CD4-positive, CD25-positive, alpha-beta regulatory T cell (primary cell): ENCODE data around the gene WDR86. TPM values are rescaled to one million over a fixed set of nuclear protein-coding genes. Genes with fewer than 3 reads are reported as not detected.
A peak's percentile ranks its signal among the peaks of the same experiment; 100 is the strongest.

Source experiments
- ATAC-seq, 2 donors: fragments of 150-1000 bp; cut with Tn5 transposase; one replicate each; pipeline ENCODE4 v1.10.0; 2021; ENCODE audit warnings: low read depth in 2 of 2, moderate number of reproducible peaks in 2 of 2, moderate library complexity in 1 of 2
- DNase-seq, 3 donors: peaks; one replicate each; pipeline versions ENCODE4 v3.0.0 to v3.0.0-alpha.2; 2012 to 2022; ENCODE audit warnings: mixed read lengths in 1 of 3
- H3K27ac ChIP-seq: one replicate; pipeline ENCODE4 v1.7.0; 2013; ENCODE audit warnings: mild to moderate bottlenecking, low read length; ENCODE audit not compliant: insufficient read depth, poor library complexity, severe bottlenecking
- H3K27me3 ChIP-seq: one replicate; pipeline ENCODE4 v1.7.0; 2013; ENCODE audit warnings: low read length; ENCODE audit not compliant: control insufficient read depth, insufficient read depth
- H3K36me3 ChIP-seq: one replicate; pipeline ENCODE4 v1.7.0; 2013; ENCODE audit warnings: mild to moderate bottlenecking, low read length, moderate library complexity; ENCODE audit not compliant: control insufficient read depth, insufficient read depth
- H3K4me1 ChIP-seq: 2 replicates; pipeline ENCODE4 v1.7.0; 2013; ENCODE audit warnings: mild to moderate bottlenecking, low read length; ENCODE audit not compliant: insufficient read depth, control insufficient read depth, poor library complexity, severe bottlenecking
- H3K4me3 ChIP-seq: one replicate; pipeline ENCODE4 v1.7.0; 2013; ENCODE audit warnings: low read depth, mild to moderate bottlenecking, low read length, moderate library complexity
- H3K9me3 ChIP-seq, 2 experiments: 1 replicate in 1 of 2; 2 replicates in 1 of 2; pipeline ENCODE4 v1.7.0; 2013; ENCODE audit warnings: low read length in 2 of 2, mild to moderate bottlenecking in 1 of 2, moderate library complexity in 1 of 2; ENCODE audit not compliant: control insufficient read depth in 2 of 2
- H3K27ac Mint-ChIP-seq, 3 donors: one replicate each; pipeline ENCODE4 v1.8.0; 2020 to 2022; ENCODE audit warnings: mild to moderate bottlenecking in 3 of 3, mixed read lengths in 3 of 3, moderate library complexity in 2 of 3
- H3K27me3 Mint-ChIP-seq: one replicate; pipeline ENCODE4 v1.8.0; 2022; ENCODE audit warnings: mild to moderate bottlenecking, mixed read lengths
- H3K36me3 Mint-ChIP-seq: one replicate; pipeline ENCODE4 v1.8.0; 2020; ENCODE audit warnings: mixed read lengths
- H3K4me1 Mint-ChIP-seq, 4 donors: one replicate each; pipeline ENCODE4 v1.8.0; 2020 to 2022; ENCODE audit warnings: mixed read lengths in 4 of 4, mild to moderate bottlenecking in 1 of 4
- H3K4me3 Mint-ChIP-seq, 4 donors: one replicate each; pipeline ENCODE4 v1.8.0; 2020 to 2022; ENCODE audit warnings: mild to moderate bottlenecking in 4 of 4, mixed read lengths in 4 of 4, moderate library complexity in 3 of 4
- H3K9me3 Mint-ChIP-seq, 7 donors: one replicate each; pipeline ENCODE4 v1.8.0; 2020 to 2022; ENCODE audit warnings: mixed read lengths in 7 of 7, mild to moderate bottlenecking in 3 of 7, moderate library complexity in 2 of 7
- polyA plus RNA-seq, 4 donors: library from polyadenylated mRNA; unstranded; fragments of 300-500 nt; fragmentation: Illumina TruSeq; gene quantifications; one replicate each; pipeline ENCODE4 v1.2.3, GENCODE V29; 2021
- total RNA-seq: library from RNA; stranded (reverse); gene quantifications from one replicate; pipeline ENCODE4 v1.2.3, GENCODE V29; 2022

Gene WDR86
- total and polyA plus RNA-seq, 5 donors from 2014 or later: 0.15 to 4.8 (median 0.51) TPM; not detected in 1

DNA sequence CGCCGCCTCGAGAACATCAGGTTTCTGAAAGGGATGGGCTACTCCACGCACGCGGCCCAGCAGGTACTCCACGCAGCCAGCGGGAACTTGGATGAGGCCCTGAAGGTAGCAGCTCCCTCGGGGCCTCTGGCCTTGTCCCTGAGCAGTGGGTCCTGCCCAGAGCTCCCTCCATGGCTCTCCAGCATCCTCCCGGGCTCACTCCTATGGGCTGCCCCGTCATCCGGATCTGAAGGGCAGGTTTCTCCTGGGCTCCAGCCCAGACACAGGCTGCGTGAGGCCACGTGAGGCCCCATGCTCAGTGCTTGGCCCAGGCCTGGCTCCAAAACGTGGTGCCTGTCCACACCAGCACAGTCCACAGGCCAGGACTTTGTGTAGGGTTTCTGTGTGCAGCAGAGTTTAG, 35.7 kb downstream of the WDR86 start:
- Histone ChIP-seq H3K36me3 (peaks cover 65% of the 10 kb centered on the region), H3K27me3 (no peaks in the 10 kb centered on the region), H3K27ac (no peak overlapping the region), H3K4me3 (no peak overlapping the region), H3K4me1 (no peaks in the 10 kb centered on the region), H3K9me3 (no peaks in the 10 kb centered on the region)
- Mint-ChIP-seq H3K4me3 (no peak overlapping the region), H3K27me3 (no peaks in the 10 kb centered on the region), H3K27ac (no peak overlapping the region), H3K36me3 (peaks cover 23% of the 10 kb centered on the region), H3K4me1 (peaks cover 0 to 5% (median 2%) of the 10 kb centered on the region in 4 donors), H3K9me3 (no peaks in the 10 kb centered on the region)
- ATAC-seq (peak in 1 of 2 donors; percentile 5), DNase-seq (no peak)

DNA sequence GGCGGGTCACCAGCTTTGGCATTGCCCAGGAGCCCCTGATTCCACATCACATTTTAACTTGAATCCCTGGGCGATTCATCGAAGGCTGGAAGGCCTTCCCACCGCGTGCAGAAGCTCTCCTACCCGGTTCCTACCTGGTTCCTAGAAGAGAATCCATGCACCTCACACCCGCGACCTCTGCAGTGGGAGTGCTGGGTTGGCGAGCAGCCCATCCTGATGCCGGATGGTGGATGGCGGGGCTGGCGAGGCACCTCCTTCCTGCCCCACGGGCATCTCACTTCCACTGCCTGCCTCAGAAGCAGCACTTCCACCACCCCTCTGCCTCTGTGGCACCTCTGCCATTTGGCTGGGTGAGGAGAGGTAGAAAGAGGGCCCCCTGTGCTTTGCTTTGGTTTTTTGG, 36.2 kb downstream of the WDR86 start:
- Mint-ChIP-seq H3K4me1 (peaks cover 0 to 5% (median 2%) of the 10 kb centered on the region in 4 donors), H3K27ac (no peak overlapping the region), H3K36me3 (peaks cover 23% of the 10 kb centered on the region), H3K27me3 (no peaks in the 10 kb centered on the region), H3K9me3 (no peaks in the 10 kb centered on the region), H3K4me3 (no peak overlapping the region)
- H3K4me1 ChIP-seq: no peaks in the 10 kb centered on the region
- H3K9me3 ChIP-seq: no peaks in the 10 kb centered on the region
- DNase-seq: no peak
- H3K27ac ChIP-seq: no peak overlapping the region
- peaks cover 68% of the 10 kb centered on the region for H3K36me3 ChIP-seq
- ATAC-seq: no peak
- H3K27me3 ChIP-seq: no peaks in the 10 kb centered on the region
- H3K4me3 ChIP-seq: no peak overlapping the region

DNA sequence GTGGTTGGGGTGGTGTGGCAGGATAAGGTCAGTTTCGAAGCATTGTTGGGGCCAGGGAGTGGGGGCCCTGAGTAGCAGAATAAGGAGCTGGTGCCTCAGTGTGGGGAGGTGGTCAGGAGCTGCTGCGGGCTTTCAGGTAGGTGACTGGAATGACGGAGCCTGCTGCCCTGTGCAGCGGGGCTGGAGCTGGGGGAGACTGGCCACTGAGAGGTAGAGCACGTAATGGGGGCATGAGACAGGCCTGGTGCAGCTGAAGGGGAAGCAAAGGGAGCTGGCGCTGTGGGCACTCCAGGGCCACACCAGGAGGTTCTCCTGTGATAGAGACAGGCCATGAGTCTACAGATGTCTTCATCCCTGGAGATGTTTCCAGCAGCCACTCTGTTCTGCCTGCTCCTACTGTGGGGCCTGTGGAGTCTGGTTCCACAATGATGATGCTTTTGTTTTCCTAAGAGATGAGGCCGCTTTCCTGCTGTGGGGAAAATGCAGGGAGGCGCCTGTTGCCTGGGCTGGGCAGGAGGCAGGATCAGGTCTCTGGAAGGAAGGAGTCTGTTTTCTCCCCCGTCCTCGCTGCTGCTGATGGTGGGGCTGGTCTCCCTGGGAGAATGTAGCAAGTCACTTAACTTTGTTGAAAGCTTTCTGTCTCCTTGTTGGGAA, 37.1 kb downstream of the WDR86 start:
- DNase-seq: no peak
- H3K4me3 ChIP-seq: no peak overlapping the region
- H3K4me1 ChIP-seq: peaks cover 7% of the 10 kb centered on the region
- peaks cover 22% of the 10 kb centered on the region for H3K36me3 Mint-ChIP-seq
- H3K9me3 ChIP-seq: no peaks in the 10 kb centered on the region
- H3K36me3 ChIP-seq: peaks cover 65% of the 10 kb centered on the region
- ATAC-seq: no peak
- no peaks in the 10 kb centered on the region for H3K27me3 ChIP-seq
- no peak overlapping the region for H3K4me3 Mint-ChIP-seq
- no peaks in the 10 kb centered on the region for H3K9me3 Mint-ChIP-seq
- peaks cover 5 to 6% (median 5%) of the 10 kb centered on the region in 4 donors for H3K4me1 Mint-ChIP-seq
- H3K27ac ChIP-seq: no peak overlapping the region
- no peak overlapping the region for H3K27ac Mint-ChIP-seq
- no peaks in the 10 kb centered on the region for H3K27me3 Mint-ChIP-seq

DNA sequence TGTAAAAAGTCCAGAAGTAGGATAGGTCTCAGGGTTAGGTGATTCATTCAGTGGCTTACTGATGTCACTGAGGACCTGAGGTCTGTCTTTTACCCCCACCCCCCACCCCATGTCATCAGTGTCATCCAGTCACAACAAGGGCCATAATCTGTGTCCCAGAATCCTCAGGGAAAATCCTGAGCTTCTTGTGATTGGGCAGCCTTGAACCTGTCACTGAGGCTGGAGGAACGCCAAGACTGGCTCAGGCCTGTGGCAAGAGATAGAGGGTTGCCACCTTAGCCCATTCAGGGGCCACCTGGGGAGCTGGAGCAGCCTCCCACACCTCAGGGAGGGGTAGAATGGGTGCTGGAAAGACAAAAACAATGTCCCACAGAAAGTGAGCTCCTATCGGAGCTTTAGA, 38.6 kb downstream of the WDR86 start:
- Histone ChIP-seq H3K9me3 (no peaks in the 10 kb centered on the region), H3K36me3 (peaks cover 62% of the 10 kb centered on the region), H3K4me1 (peaks cover 7% of the 10 kb centered on the region), H3K4me3 (no peak overlapping the region), H3K27ac (no peak overlapping the region), H3K27me3 (no peaks in the 10 kb centered on the region)
- Mint-ChIP-seq H3K27ac (no peak overlapping the region), H3K27me3 (no peaks in the 10 kb centered on the region), H3K4me3 (no peak overlapping the region), H3K9me3 (no peaks in the 10 kb centered on the region), H3K4me1 (peaks cover 4 to 5% (median 5%) of the 10 kb centered on the region in 4 donors), H3K36me3 (peaks cover 19% of the 10 kb centered on the region)
- DNase-seq (no peak), ATAC-seq (no peak)

DNA sequence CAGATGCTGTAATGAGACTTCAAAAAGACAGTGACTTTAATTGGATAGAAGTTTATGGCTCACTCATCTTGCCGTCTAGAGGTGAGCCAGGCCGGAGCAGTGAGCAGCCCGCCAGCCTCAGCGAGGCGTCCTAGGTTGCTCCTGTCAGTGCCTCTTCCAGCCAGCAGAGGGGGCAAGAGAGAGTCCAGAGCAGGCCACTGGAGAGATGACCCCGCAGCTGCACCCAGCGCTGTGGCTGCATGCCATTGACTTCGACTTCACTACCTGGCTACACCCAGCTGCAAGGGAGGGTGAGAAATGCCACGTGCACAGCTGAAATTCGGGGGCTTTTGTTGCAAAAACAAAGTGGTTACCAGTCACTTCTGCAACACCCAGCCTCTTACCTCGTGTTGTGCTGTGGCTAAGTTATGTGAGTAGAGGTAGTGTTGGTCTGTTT, 41.7 kb downstream of the WDR86 start:
- peaks cover 7% of the 10 kb centered on the region for H3K4me1 ChIP-seq
- no peak overlapping the region for H3K4me3 Mint-ChIP-seq
- no peaks in the 10 kb centered on the region for H3K27me3 Mint-ChIP-seq
- DNase-seq (peak; percentile 54 to 75 (median 66)), ATAC-seq (peak; percentile 86 to 90)
- H3K36me3 ChIP-seq: peaks cover 36% of the 10 kb centered on the region
- peaks cover 24% of the 10 kb centered on the region for H3K36me3 Mint-ChIP-seq
- no peak overlapping the region for H3K4me3 ChIP-seq
- H3K27ac ChIP-seq: no peak overlapping the region
- no peaks in the 10 kb centered on the region for H3K27me3 ChIP-seq
- no peaks in the 10 kb centered on the region for H3K9me3 Mint-ChIP-seq
- H3K4me1 Mint-ChIP-seq: peaks cover 4 to 5% (median 5%) of the 10 kb centered on the region in 4 donors
- no peaks in the 10 kb centered on the region for H3K9me3 ChIP-seq
- no peak overlapping the region for H3K27ac Mint-ChIP-seq

DNA sequence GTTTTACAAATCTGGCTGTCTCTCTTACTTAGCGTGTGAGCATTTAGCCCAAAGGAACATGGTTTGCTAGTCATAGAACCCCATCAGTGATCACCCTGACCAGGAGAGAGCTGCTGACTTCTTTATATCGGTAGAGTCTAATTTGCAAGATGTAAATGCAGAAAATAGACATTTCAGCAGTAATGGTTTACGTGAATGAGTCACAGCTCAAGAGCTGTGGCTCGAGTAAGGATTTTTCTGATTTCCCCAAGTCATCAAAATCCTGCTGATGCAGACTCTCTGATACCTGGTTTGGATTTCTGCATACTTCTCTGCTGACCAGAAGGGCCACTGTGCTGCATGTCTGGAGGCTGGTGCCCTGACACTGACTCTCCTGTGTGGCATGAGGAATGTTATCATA, 42.6 kb downstream of the WDR86 start:
- Mint-ChIP-seq H3K27ac (no peak overlapping the region), H3K4me3 (no peak overlapping the region), H3K36me3 (peaks cover 30% of the 10 kb centered on the region), H3K4me1 (peaks cover 3 to 5% (median 4%) of the 10 kb centered on the region in 4 donors), H3K9me3 (no peaks in the 10 kb centered on the region), H3K27me3 (no peaks in the 10 kb centered on the region)
- H3K27me3 ChIP-seq: no peaks in the 10 kb centered on the region
- no peak overlapping the region for H3K4me3 ChIP-seq
- DNase-seq: no peak
- ATAC-seq: no peak
- peaks cover 43% of the 10 kb centered on the region for H3K36me3 ChIP-seq
- no peaks in the 10 kb centered on the region for H3K9me3 ChIP-seq
- H3K27ac ChIP-seq: no peak overlapping the region
- H3K4me1 ChIP-seq: peaks cover 7% of the 10 kb centered on the region

DNA sequence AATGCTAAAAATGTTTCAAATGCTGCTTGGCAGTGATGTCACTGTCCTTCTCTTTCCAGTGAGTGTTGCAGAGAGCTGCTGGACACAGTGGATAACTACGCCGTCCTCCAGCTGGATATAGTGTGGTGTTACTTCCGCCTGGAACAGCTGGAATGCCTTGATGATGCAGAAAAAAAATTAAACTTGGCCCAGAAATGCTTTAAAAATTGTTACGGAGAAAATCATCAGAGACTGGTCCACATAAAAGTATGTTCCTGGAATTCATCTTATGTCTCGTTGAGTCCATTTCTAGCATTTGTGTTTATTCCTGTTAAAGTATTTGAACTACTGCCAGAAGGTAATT, 43.0 kb downstream of the WDR86 start:
- Mint-ChIP-seq H3K9me3 (no peaks in the 10 kb centered on the region), H3K27me3 (no peaks in the 10 kb centered on the region), H3K36me3 (peaks cover 31% of the 10 kb centered on the region), H3K4me3 (no peak overlapping the region), H3K27ac (no peak overlapping the region), H3K4me1 (peaks cover 0 to 5% (median 4%) of the 10 kb centered on the region in 4 donors)
- no peaks in the 10 kb centered on the region for H3K27me3 ChIP-seq
- DNase-seq (no peak), ATAC-seq (no peak)
- H3K27ac ChIP-seq: no peak overlapping the region
- H3K4me3 ChIP-seq: no peak overlapping the region
- H3K36me3 ChIP-seq: peaks cover 47% of the 10 kb centered on the region
- H3K4me1 ChIP-seq: peaks cover 7% of the 10 kb centered on the region
- no peaks in the 10 kb centered on the region for H3K9me3 ChIP-seq

DNA sequence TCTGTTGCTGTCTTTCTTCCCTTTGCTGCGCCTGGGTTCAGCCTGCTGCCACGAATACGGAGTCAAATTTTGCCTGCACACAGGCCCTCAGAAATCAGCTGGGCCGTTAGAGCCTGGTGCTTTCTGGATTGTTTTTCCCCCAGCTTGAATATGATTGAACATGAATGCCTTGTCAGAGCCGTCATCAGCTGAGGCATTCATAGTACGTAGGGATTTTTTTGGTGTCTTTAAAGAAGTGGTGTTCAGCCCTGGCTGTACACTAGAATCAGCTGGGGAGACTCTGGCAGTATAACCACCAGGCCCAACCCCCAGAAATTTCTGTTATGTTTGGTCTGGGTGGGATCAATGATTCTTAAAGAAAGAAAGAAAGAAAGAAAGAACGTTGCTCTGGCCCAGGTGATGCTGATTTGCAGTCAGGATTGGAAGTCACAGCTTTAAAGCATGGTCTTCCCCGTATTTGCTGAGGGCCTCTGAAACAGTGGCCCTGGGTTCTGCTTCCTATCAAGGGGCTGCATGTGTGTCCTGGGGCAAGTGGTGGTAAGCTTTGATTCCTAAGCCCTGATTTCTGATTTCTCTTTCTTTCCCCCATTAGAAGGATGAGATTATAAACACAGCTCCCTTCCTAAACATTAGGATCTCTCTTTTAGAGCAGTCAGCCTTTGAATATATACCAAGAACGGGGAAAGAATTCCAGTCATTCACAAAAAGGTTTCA, 43.5 kb downstream of the WDR86 start:
- DNase-seq: no peak
- Histone ChIP-seq H3K4me1 (peaks cover 7% of the 10 kb centered on the region), H3K27ac (no peak overlapping the region), H3K36me3 (peaks cover 51% of the 10 kb centered on the region), H3K27me3 (no peaks in the 10 kb centered on the region), H3K4me3 (no peak overlapping the region), H3K9me3 (no peaks in the 10 kb centered on the region)
- no peak overlapping the region for H3K4me3 Mint-ChIP-seq
- peak overlapping the region in 1 of 3 donors; percentile 26 for H3K27ac Mint-ChIP-seq
- no peaks in the 10 kb centered on the region for H3K27me3 Mint-ChIP-seq
- ATAC-seq: no peak
- H3K4me1 Mint-ChIP-seq: peaks cover 0 to 5% (median 4%) of the 10 kb centered on the region in 4 donors
- H3K9me3 Mint-ChIP-seq: no peaks in the 10 kb centered on the region
- H3K36me3 Mint-ChIP-seq: peaks cover 36% of the 10 kb centered on the region
